IMR-90 (cell line): ENCODE measurements around the gene DRD2. TPM values are rescaled to one million over a fixed set of nuclear protein-coding genes. Genes with fewer than 3 reads are reported as not detected.

Experiments
- ATAC-seq: fragments of 200-7000 bp; cut with Tn5 transposase; 2 replicates; pipeline ENCODE4 v1.9.1; 2020; ENCODE audit warnings: low read depth, mild to moderate bottlenecking, moderate library complexity
- BruUV-seq: library from RNA; stranded (reverse); fragments of 400-500 nt; replicated peaks from 2 replicates; lab custom pipeline; 2021; lab: Mats Ljungman, UMichigan
- CTCF ChIA-PET: fragments of 300-600 bp; formaldehyde crosslinking; extraction: SDS; loops from one replicate; lab custom pipeline; 2021; ENCODE audit warnings: antibody characterized with exemption; lab: Yijun Ruan, JAX
- POLR2A ChIA-PET: fragments of 300-600 bp; sonication (Branson Sonifier 250); formaldehyde crosslinking; loops from one replicate; lab custom pipeline; 2022; ENCODE audit warnings: antibody characterized with exemption; ENCODE audit not compliant: unreplicated experiment; lab: Charles Lee
- DNase-seq: peaks from one replicate; pipeline ENCODE4 v3.0.0; 2013
- H2AFZ ChIP-seq: replicated peaks from 2 replicates; pipeline ENCODE3; 2013; ENCODE audit warnings: low read length, mild to moderate bottlenecking; ENCODE audit not compliant: poor library complexity
- H2AK5ac ChIP-seq: 2 replicates; pipeline ENCODE4 v1.6.1; 2013; ENCODE audit warnings: low read depth, low read length, inconsistent platforms
- H2AK9ac ChIP-seq: replicated peaks from 2 replicates; pipeline ENCODE3; 2013; ENCODE audit warnings: mild to moderate bottlenecking, low read depth, low read length, moderate library complexity; ENCODE audit not compliant: poor library complexity
- H2BK120ac ChIP-seq: 2 replicates; pipeline ENCODE4 v1.6.1; 2013; ENCODE audit warnings: low read depth, low read length, inconsistent platforms
- H2BK15ac ChIP-seq: 3 replicates; pipeline ENCODE4 v1.6.1; 2013; ENCODE audit warnings: low read depth, low read length, inconsistent platforms
- H2BK20ac ChIP-seq: 2 replicates; pipeline ENCODE4 v1.6.1; 2013; ENCODE audit warnings: low read depth, mild to moderate bottlenecking, inconsistent platforms, low read length, moderate library complexity
- H2BK5ac ChIP-seq: 2 replicates; pipeline ENCODE4 v1.6.1; 2013; ENCODE audit warnings: mild to moderate bottlenecking, low read depth, low read length, inconsistent platforms; ENCODE audit not compliant: poor library complexity, severe bottlenecking
- H3K14ac ChIP-seq: replicated peaks from 2 replicates; pipeline ENCODE4 v1.6.1; 2013; ENCODE audit warnings: low read depth, low read length, inconsistent platforms
- H3K18ac ChIP-seq: 2 replicates; pipeline ENCODE4 v1.6.1; 2013; ENCODE audit warnings: low read depth, low read length, control low read depth
- H3K23ac ChIP-seq: 2 replicates; pipeline ENCODE4 v1.6.1; 2013; ENCODE audit warnings: low read depth, low read length, inconsistent platforms
- H3K27ac ChIP-seq: 2 replicates; pipeline ENCODE4 v1.5.1; 2013; ENCODE audit warnings: mild to moderate bottlenecking, control low read depth, low read length; ENCODE audit not compliant: insufficient read depth
- H3K27me3 ChIP-seq: 2 replicates; pipeline ENCODE4 v1.6.1; 2013; ENCODE audit warnings: low read length; ENCODE audit not compliant: control insufficient read depth, insufficient read depth
- H3K36me3 ChIP-seq: 2 replicates; pipeline ENCODE4 v1.6.1; 2013; ENCODE audit warnings: low read length, mixed read lengths; ENCODE audit not compliant: control insufficient read depth, insufficient read depth
- H3K4ac ChIP-seq: 2 replicates; pipeline ENCODE4 v1.6.1; 2013; ENCODE audit warnings: low read depth, low read length, inconsistent platforms
- H3K4me1 ChIP-seq: 2 replicates; pipeline ENCODE4 v1.6.1; 2013; ENCODE audit warnings: low read length, mixed read lengths; ENCODE audit not compliant: control insufficient read depth, insufficient read depth
- H3K4me2 ChIP-seq: 2 replicates; pipeline ENCODE4 v1.6.1; 2013; ENCODE audit warnings: low read depth, mild to moderate bottlenecking, control low read depth, low read length, moderate library complexity
- H3K4me3 ChIP-seq: 2 replicates; pipeline ENCODE4 v1.5.1; 2013; ENCODE audit warnings: low read depth, mild to moderate bottlenecking, control low read depth, low read length, moderate library complexity; ENCODE audit not compliant: insufficient read depth
- H3K56ac ChIP-seq: 2 replicates; pipeline ENCODE4 v1.6.1; 2013; ENCODE audit warnings: low read length, inconsistent platforms; ENCODE audit not compliant: insufficient read depth; ENCODE audit errors: extremely low read depth
- H3K79me1 ChIP-seq, 2 experiments: 2 replicates each; pipeline ENCODE4 v1.6.1; 2013; ENCODE audit warnings: low read length in 2 of 2, inconsistent platforms in 1 of 2, low read depth in 1 of 2
- H3K9ac ChIP-seq: 2 replicates; pipeline ENCODE4 v1.6.1; 2013; ENCODE audit warnings: low read depth, low read length, control low read depth
- H3K9me1 ChIP-seq: 2 replicates; pipeline ENCODE4 v1.6.1; 2013; ENCODE audit warnings: low read length, inconsistent platforms; ENCODE audit not compliant: insufficient read depth
- H3K9me3 ChIP-seq: 2 replicates; pipeline ENCODE4 v1.6.1; 2013; ENCODE audit warnings: low read length; ENCODE audit not compliant: control insufficient read depth, insufficient read depth
- H4K20me1 ChIP-seq: 2 replicates; pipeline ENCODE4 v1.6.1; 2013; ENCODE audit warnings: low read length, inconsistent platforms; ENCODE audit not compliant: insufficient read depth
- H4K5ac ChIP-seq: 2 replicates; pipeline ENCODE4 v1.6.1; 2013; ENCODE audit warnings: mild to moderate bottlenecking, low read depth, low read length, control low read depth
- H4K8ac ChIP-seq, 2 experiments: 2 replicates each; pipeline ENCODE4 v1.6.1; 2013; ENCODE audit warnings: low read depth in 2 of 2, low read length in 2 of 2, control low read depth in 1 of 2, inconsistent platforms in 1 of 2
- H4K91ac ChIP-seq: 2 replicates; pipeline ENCODE4 v1.6.1; 2013; ENCODE audit warnings: low read depth, low read length, inconsistent platforms; ENCODE audit not compliant: insufficient read depth
- BHLHE40 ChIP-seq: fragments of 150-350 bp; IDR thresholded peaks from 2 replicates; pipeline ENCODE4 v1.6.1; 2016; ENCODE audit warnings: mild to moderate bottlenecking, low read depth, low read length
- CEBPB ChIP-seq: IDR thresholded peaks from 2 replicates; pipeline ENCODE4 v1.6.1; 2012; ENCODE audit warnings: low read depth, low read length, improper control_type of control experiment
- CHD1 ChIP-seq: IDR thresholded peaks from 2 replicates; pipeline ENCODE4 v1.6.1; 2012; ENCODE audit warnings: low read depth, low read length, improper control_type of control experiment
- FOS ChIP-seq: fragments of 150-350 bp; IDR thresholded peaks from 2 replicates; pipeline ENCODE4 v1.6.1; 2016; ENCODE audit warnings: low read depth, low read length
- MAFK ChIP-seq: IDR thresholded peaks from 2 replicates; pipeline ENCODE4 v1.6.1; 2012; ENCODE audit warnings: low read depth, low read length, improper control_type of control experiment
- MAZ ChIP-seq: IDR thresholded peaks from 2 replicates; pipeline ENCODE4 v1.6.1; 2012; ENCODE audit warnings: low read depth, mild to moderate bottlenecking, low read length, improper control_type of control experiment, moderate library complexity, borderline replicate concordance
- MXI1 ChIP-seq: IDR thresholded peaks from 2 replicates; pipeline ENCODE4 v1.6.1; 2012; ENCODE audit warnings: low read depth, mild to moderate bottlenecking, low read length, moderate library complexity, borderline replicate concordance
- NFE2L2 ChIP-seq: fragments of 150-350 bp; IDR thresholded peaks from 2 replicates; pipeline ENCODE4 v1.6.1; 2016; ENCODE audit warnings: low read depth, mild to moderate bottlenecking, low read length
- POLR2A ChIP-seq: IDR thresholded peaks from 2 replicates; pipeline ENCODE4 v1.6.1; 2012; ENCODE audit warnings: mild to moderate bottlenecking, low read depth, low read length
- RAD21 ChIP-seq: IDR thresholded peaks from 2 replicates; pipeline ENCODE4 v1.6.1; 2012; ENCODE audit warnings: low read length, improper control_type of control experiment
- RCOR1 ChIP-seq: IDR thresholded peaks from 2 replicates; pipeline ENCODE4 v1.6.1; 2012; ENCODE audit warnings: mild to moderate bottlenecking, low read length, improper control_type of control experiment; ENCODE audit not compliant: insufficient replicate concordance
- RFX5 ChIP-seq: IDR thresholded peaks from 2 replicates; pipeline ENCODE4 v1.8.0; 2012; ENCODE audit warnings: low read depth, mild to moderate bottlenecking, low read length, moderate library complexity
- SMC3 ChIP-seq: fragments of 150-350 bp; IDR thresholded peaks from 2 replicates; pipeline ENCODE4 v1.6.1; 2016; ENCODE audit warnings: low read depth, mild to moderate bottlenecking, antibody characterized with exemption, low read length, moderate library complexity
- WGBS, 2 experiments: methylation state at CpG; one replicate each; pipeline versions ENCODE4 v1.1.5 to v1.1.7; 2013; ENCODE audit warnings: missing lambda C conversion rate in 2 of 2; ENCODE audit not compliant: insufficient read length in 1 of 2; ENCODE audit errors: extremely low coverage in 2 of 2; 5-methylcytosine and 5-hydroxymethylcytosine counted together
- dilution Hi-C: fragments of 300-500 bp; cut with HindIII; formaldehyde crosslinking; loops from one replicate; pipeline ENCODE4 v1.14.3; 2018; ENCODE audit warnings: low sequenced_read_pairs; ENCODE audit not compliant: unreplicated experiment
- in situ Hi-C: fragments of 300-500 bp; cut with MboI; formaldehyde crosslinking; loops from 3 replicates; pipeline ENCODE4 v1.14.3; 2019; ENCODE audit warnings: low sequenced_read_pairs, inconsistent platforms, mixed read lengths
- intact Hi-C: fragments of 100-400 bp; cut with micrococcal nuclease; formaldehyde crosslinking; loops from 2 replicates; pipeline ENCODE4 v1.10.0; 2022
- polyA plus RNA-seq, 3 experiments: library from polyadenylated mRNA; depleted of rRNA; stranded (reverse); fragments of >200 nt; gene quantifications; 2 replicates each; pipeline ENCODE4 v1.2.3, GENCODE V29; 2012; ENCODE audit warnings: low replicate concordance in 1 of 3
- total RNA-seq: library from RNA; depleted of rRNA; stranded (reverse); fragments of >200 nt; gene quantifications from 2 replicates; pipeline ENCODE4 v1.2.3, GENCODE V29; 2012
- TF ChIP-seq, protein P1 (sequence below): fragments of 150-350 bp; IDR thresholded peaks from 2 replicates; pipeline ENCODE4 v1.6.1; 2017; ENCODE audit warnings: mild to moderate bottlenecking, antibody characterized with exemption, low read length, low read depth
- TF ChIP-seq, protein P2 (sequence below): conservative IDR thresholded peaks from 2 replicates; pipeline ENCODE4 v1.5.1; 2012; ENCODE audit warnings: mild to moderate bottlenecking, low read depth, low read length, improper control_type of control experiment
- TF ChIP-seq, protein P3 (sequence below): fragments of 150-350 bp; IDR thresholded peaks from 2 replicates; pipeline ENCODE4 v1.6.1; 2016; ENCODE audit warnings: low read depth, mild to moderate bottlenecking, low read length, moderate library complexity, borderline replicate concordance

DRD2 gene
- total and polyA plus RNA-seq, 2 of the 4 experiments (the other 2 are of a cell fraction), result not detected

DNA sequence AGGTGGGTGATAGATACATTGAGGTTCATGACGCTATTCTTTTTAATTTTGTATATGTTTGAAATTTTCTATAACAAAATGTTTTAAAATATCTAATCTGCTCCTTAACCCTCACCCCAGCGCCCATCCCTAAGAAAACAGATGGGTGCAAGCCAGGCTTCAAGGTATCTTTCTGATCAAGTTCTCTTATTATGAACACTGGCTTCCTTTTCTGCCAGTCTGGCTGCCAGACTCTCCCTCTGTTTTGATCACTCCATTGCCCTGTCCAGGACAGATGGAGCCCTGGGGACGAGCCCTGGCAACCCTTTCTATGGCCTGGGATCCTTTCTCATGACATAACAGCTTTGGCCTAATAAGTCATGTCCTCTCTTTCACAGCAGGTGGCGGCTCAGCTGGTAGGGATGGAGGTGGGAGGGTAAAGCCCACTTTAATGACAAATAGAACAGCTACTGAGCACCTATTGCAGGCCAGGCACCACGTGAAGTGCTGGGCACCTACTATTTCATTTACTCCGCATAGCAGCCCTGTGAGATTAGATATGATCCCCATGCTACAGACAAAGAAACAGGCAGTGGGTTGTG lies 38.4 kb downstream of the DRD2 start:
- no CpG with 5 or more reads among the region's 6 CpGs for WGBS, 2 experiments
- no peaks in the 10 kb centered on the region for H3K4me1 ChIP-seq
- CTCF ChIA-PET, result no interaction called here

More for the DNA sequence above, 38.4 kb downstream of the DRD2 start:
- Histone ChIP-seq H4K5ac (no peak overlapping the region), H3K14ac (no peak overlapping the region), H3K4ac (no peak overlapping the region), H2AK5ac (no peak overlapping the region), H3K18ac (no peak overlapping the region), H2BK120ac (no peak overlapping the region), H3K9me1 (no peaks in the 10 kb centered on the region), H3K4me2 (no peak overlapping the region), H3K9ac (no peak overlapping the region), H4K8ac (no peak overlapping the region), H3K9me3 (no peaks in the 10 kb centered on the region), H2BK15ac (no peak overlapping the region), H3K23ac (no peak overlapping the region), H3K27me3 (peaks cover 4% of the 10 kb centered on the region), H3K4me3 (no peak overlapping the region), H3K56ac (no peak overlapping the region), H3K79me1 (no peaks in the 10 kb centered on the region), H3K27ac (no peak overlapping the region), H3K36me3 (no peaks in the 10 kb centered on the region), H4K20me1 (no peaks in the 10 kb centered on the region), H2AFZ (no peak overlapping the region), H4K91ac (no peak overlapping the region), H2BK5ac (no peak overlapping the region), H2AK9ac (no peak overlapping the region), H2BK20ac (no peak overlapping the region)
- BruUV-seq, result no TSS peak
- intact Hi-C loops (no loop called here), dilution Hi-C loops (no loop called here), in situ Hi-C loops (no loop called here)
- ATAC-seq (no peak), DNase-seq (no peak)
- TF ChIP-seq BHLHE40 (no peak), FOS (no peak), RAD21 (no peak), MAZ (no peak), MAFK (no peak), NFE2L2 (no peak), RCOR1 (no peak), POLR2A (no peak), RFX5 (no peak), MXI1 (no peak), CEBPB (no peak), SMC3 (no peak), CHD1 (no peak)
- TF ChIP-seq, protein P1, sequence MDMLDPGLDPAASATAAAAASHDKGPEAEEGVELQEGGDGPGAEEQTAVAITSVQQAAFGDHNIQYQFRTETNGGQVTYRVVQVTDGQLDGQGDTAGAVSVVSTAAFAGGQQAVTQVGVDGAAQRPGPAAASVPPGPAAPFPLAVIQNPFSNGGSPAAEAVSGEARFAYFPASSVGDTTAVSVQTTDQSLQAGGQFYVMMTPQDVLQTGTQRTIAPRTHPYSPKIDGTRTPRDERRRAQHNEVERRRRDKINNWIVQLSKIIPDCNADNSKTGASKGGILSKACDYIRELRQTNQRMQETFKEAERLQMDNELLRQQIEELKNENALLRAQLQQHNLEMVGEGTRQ, result no peak
- TF ChIP-seq, protein P2, sequence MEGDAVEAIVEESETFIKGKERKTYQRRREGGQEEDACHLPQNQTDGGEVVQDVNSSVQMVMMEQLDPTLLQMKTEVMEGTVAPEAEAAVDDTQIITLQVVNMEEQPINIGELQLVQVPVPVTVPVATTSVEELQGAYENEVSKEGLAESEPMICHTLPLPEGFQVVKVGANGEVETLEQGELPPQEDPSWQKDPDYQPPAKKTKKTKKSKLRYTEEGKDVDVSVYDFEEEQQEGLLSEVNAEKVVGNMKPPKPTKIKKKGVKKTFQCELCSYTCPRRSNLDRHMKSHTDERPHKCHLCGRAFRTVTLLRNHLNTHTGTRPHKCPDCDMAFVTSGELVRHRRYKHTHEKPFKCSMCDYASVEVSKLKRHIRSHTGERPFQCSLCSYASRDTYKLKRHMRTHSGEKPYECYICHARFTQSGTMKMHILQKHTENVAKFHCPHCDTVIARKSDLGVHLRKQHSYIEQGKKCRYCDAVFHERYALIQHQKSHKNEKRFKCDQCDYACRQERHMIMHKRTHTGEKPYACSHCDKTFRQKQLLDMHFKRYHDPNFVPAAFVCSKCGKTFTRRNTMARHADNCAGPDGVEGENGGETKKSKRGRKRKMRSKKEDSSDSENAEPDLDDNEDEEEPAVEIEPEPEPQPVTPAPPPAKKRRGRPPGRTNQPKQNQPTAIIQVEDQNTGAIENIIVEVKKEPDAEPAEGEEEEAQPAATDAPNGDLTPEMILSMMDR, result no peak
- TF ChIP-seq, protein P3, sequence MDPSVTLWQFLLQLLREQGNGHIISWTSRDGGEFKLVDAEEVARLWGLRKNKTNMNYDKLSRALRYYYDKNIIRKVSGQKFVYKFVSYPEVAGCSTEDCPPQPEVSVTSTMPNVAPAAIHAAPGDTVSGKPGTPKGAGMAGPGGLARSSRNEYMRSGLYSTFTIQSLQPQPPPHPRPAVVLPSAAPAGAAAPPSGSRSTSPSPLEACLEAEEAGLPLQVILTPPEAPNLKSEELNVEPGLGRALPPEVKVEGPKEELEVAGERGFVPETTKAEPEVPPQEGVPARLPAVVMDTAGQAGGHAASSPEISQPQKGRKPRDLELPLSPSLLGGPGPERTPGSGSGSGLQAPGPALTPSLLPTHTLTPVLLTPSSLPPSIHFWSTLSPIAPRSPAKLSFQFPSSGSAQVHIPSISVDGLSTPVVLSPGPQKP, result no peak
- POLR2A ChIA-PET, result no interaction called here
